Measurements from ENCODE around the gene KCTD21.

Gene KCTD21

DNA sequence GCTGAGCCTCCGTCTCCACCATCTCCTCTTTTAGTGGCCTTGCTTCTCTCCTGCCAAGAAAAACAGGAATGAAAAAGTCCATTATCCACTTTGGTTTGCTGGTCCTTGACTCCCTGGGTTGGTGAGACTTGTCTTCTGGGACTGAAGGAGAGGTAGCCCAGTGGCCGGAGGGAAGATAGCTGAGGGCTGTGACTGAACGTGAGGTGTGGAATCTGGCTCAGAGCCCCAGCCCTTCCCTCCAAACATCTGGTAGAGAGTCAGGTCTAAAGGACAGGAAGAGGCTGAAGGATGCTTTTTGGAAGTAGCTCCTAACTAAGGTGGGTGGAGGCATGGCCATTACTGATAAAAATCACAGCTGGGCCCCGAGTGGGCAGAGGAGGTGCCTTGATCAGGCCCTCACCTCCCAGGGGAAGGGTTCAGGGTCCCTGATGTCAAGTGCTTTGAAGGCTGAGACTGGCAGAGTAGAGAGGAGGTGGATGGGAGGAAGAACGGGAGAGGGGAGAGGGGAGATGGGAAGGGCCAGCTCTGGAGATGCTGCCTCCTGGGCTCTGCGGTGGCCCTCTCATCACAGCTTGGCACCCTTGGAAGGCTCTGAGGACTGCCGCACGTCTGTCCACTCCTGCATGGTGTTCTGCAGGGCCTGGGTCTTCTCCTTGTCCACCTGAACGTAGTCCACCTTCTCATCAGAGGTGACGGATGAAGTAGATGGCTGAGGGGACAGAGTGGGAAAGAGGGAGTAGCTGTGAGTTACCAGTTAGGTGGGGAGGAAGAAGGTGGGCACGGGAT, 30.5 kb upstream of the KCTD21 start:
- DNase-seq = no peak

GRCh38 chr11:78217650-78218541, 29.5 kb upstream of the KCTD21 start:
- DNase-seq = no peak

GRCh38 chr11:78216571-78217287, 28.3 kb upstream of the KCTD21 start:
- no peak for DNase-seq

DNA sequence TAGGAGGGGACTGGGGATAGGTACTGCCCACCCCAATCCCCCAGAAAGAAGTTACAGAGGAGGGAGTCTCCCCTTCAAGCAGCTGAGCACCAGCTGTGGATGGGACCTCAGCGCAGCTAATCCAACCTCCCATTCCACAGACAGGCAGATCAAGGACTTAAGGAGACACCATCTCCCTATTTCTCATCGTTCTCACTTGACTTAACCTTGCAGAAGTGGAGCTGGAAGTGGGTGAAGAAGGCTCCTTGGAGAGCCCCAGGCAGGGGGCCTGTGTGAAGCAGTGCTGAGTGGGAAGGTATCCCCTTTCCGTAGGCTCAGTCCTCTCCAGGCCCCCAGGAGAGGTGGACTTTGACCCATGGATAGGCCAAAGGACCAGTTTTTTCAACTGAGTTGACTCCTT, 27.6 kb upstream of the KCTD21 start:
- DNase-seq = no peak

DNA sequence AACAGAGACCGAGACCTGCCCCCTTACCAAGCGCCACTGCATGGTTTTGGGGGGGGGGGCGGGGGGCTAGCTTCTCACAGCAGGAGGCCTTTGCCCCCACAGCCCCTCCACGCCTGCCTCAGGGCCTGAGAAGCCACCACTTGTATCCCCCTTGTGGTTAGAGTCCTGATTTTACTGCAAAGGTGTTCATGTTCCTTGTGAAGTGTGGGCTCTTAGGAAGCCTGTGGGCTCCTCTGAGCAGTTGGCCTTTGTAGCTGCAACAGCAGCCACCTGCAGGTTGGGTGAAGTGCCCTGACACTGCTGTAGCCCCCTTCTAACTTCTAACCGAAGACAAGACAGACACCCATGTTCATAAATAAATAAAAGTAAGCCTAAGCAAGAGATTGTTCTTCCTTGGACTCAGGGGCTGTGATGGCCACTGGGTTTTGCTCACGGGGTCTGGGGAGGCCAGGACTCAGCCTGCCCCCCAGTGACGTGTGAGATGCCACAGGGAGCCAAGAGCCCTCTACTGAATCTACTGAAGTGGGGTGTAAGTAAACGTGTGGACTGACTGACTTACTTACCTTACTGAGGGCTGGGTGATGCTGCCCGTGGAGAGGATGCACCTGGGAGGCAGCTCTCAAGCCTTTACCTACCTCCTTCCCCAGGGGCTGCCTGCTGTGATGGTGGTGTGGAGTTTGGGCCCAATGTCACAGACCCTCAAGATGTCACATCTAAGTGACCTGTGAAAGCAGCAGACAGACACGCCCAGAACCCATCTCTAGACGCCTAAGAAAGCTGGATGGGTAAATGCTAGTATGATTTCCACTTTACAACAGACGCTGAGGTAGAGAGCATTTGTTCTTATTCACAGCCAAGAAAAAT, 26.1 kb upstream of the KCTD21 start:
- no peak for DNase-seq

GRCh38 chr11:78213526-78214330, 25.3 kb upstream of the KCTD21 start:
- DNase-seq = no peak

- no peak for DNase-seq
Observed at GRCh38 chr11:78212586-78213371, 24.4 kb upstream of the KCTD21 start.

DNA sequence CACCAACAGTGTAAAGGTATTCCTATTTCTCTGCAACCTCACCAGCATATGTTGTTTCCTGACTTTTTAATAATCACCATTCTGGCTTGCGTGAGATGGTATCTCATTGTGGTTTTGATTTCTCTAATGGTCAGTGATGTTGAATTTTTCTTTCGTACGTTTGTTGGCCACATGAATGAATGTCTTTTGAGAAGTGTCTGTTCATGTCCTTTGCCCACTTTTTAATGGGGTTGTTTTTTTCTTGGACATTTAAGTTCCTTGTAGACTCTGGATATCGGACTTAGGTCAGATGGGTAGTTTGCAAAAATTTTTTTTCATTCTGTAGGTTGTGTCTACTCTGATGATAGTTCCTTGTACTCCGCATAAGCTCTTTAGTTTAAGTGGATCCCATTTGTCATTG, 23.1 kb upstream of the KCTD21 start:
- DNase-seq = no peak

GRCh38 chr11:78210000-78210608, 21.7 kb upstream of the KCTD21 start:
- DNase-seq = no peak

DNA sequence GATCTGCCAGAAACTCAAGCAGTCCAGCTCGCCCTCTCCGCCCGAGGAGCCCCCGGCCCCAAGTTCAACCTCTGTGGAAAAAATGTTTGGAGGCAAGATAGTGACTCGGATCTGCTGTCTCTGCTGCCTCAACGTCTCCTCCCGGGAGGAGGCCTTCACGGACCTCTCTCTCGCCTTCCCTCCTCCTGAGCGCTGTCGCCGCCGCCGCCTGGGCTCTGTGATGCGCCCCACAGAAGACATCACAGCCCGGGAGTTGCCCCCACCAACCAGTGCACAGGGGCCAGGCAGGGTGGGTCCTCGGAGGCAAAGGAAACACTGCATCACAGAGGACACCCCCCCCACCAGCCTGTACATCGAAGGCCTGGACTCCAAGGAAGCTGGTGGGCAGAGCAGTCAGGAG, 21.1 kb upstream of the KCTD21 start:
- no peak for DNase-seq

GRCh38 chr11:78208257-78209165, 20.1 kb upstream of the KCTD21 start:
- no peak for DNase-seq

GRCh38 chr11:78207532-78208256, 19.3 kb upstream of the KCTD21 start:
- no peak for DNase-seq

- no peak for DNase-seq
Observed at GRCh38 chr11:78205691-78206090, 17.3 kb upstream of the KCTD21 start.

- DNase-seq = no peak
Observed at GRCh38 chr11:78205256-78205655, 16.8 kb upstream of the KCTD21 start.

DNA sequence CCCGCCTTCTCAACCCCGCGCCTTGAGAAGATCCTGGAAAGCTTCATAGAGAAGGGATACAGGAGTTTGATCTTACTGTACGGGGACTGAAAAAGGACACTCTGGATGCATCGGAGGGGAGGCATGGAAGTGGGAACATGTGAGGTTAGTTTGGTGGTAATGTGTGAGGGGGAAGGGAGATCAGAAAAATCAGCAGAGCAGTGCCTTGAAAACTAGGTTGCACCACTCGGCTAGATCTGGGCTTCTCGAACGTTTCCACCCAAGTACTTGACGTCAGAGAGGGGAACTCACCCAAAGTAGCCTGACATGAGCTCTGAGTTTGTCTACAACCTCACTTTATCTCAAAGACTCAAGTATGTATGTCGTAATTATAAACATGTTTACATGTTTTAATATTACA, 14.8 kb upstream of the KCTD21 start:
- peak in 1 of 4 experiments; percentile 35 for DNase-seq

DNA sequence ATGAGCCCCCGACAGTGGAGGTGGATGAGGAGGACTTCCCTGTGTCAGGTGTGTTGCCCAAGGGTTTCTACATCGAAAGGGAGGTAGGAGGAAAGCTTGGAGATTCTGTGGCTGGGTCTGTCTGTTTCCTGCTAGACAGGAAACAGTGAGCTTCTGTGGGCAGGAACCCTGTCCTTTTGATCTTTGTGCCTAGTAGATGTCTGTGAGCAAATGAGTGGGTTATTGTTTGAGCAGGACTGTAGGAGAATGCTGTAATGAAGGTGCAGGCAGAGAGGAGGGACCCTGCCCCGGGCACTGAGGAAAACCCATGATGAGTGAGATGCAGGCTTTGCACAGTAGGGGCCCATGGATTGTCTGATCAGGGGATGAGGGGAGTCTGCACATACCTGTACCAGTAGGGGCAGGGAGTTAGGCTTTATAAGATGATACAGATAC, 14.3 kb upstream of the KCTD21 start:
- DNase-seq = peak in 1 of 4 experiments; percentile 31

- no peak for DNase-seq
Observed at GRCh38 chr11:78201096-78201818, 12.8 kb upstream of the KCTD21 start.

GRCh38 chr11:78200553-78200952, 12.1 kb upstream of the KCTD21 start:
- DNase-seq = no peak
